ENCODE measurements around the gene HHEX.

HHEX gene

DNA sequence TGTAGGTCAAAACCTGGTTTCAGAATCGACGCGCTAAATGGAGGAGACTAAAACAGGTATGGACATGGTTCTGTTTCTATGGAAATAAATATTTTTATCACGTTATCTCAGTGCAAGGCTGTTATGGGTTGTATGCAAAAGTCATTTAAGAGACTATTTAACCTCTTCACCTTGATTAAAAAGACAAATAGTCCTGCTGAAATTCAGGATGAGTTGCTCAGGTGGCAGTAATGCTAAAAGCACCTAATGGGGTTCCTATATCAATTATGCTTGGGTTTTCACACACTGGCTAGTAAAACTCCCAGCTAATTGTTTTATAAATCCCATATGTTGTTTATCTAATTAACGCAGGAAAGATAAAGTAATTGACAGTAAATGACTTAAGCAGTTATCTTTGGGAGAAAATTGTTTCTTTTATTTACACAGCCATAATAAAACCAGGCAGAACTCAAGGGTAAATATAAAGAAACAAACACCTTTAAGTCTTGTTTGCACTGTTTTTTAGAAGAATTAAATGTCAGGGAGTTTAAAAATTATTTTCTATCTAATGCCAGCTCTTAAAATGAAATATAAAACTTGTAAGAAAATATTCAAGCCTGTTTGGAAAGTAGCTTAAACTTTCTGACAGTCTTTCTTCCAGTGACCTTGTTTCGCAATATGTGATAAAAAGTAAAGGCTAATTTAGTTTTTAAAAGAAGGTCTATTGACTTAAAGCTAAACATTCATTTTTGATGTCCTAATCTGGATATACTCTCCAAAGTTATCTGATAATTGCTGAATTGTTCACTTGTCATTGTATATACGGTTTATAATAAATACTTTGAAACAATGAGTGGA lies 3.2 kb downstream of the HHEX start:
- Histone ChIP-seq H3K27ac (ENCODE audit: insufficient read depth, low read depth, low read length, poor library complexity, severe bottlenecking) (no peak overlapping the region), H3K27me3 (ENCODE audit: control insufficient read depth, insufficient read depth, low read length, poor library complexity, severe bottlenecking) (peaks cover 100% of the 10 kb centered on the region), H3K4me1 (ENCODE audit: control insufficient read depth, insufficient read depth, low read length) (peaks cover 6% of the 10 kb centered on the region), H3K36me3 (ENCODE audit: control insufficient read depth, insufficient read depth, low read length) (no peaks in the 10 kb centered on the region), H3K9me3 (ENCODE audit: control insufficient read depth, low read length) (no peaks in the 10 kb centered on the region), H3K4me3 (ENCODE audit: insufficient read depth, low read depth, low read length) (no peak overlapping the region)
- 20 to 40% methylated on average over 3 to 5 of the region's 7 CpGs for WGBS, 2 experiments

DNA sequence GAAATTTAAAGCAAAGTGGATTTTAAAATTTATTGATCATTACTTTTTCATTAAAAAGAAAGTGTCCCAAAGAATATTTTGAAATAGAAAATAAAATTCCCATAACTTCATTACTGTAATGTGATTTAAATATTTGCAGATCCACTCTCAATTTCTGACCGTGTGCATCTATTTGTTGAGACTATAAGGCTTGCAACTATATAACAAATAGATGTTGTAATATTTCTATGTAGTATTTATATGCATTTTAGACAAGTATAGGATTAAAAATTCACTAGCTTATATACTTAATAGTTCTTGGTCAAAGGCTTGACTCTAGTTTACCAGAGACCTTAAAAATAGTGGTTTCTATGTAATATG lies 3.8 kb downstream of the HHEX start:
- Histone ChIP-seq H3K27me3 (ENCODE audit: control insufficient read depth, insufficient read depth, low read length, poor library complexity, severe bottlenecking) (peaks cover 100% of the 10 kb centered on the region), H3K36me3 (ENCODE audit: control insufficient read depth, insufficient read depth, low read length) (no peaks in the 10 kb centered on the region), H3K27ac (ENCODE audit: insufficient read depth, low read depth, low read length, poor library complexity, severe bottlenecking) (no peak overlapping the region), H3K4me1 (ENCODE audit: control insufficient read depth, insufficient read depth, low read length) (peaks cover 6% of the 10 kb centered on the region), H3K4me3 (ENCODE audit: insufficient read depth, low read depth, low read length) (no peak overlapping the region), H3K9me3 (ENCODE audit: control insufficient read depth, low read length) (no peaks in the 10 kb centered on the region)
- no CpG with 5 or more reads among the region's 1 CpG for WGBS, 2 experiments

DNA sequence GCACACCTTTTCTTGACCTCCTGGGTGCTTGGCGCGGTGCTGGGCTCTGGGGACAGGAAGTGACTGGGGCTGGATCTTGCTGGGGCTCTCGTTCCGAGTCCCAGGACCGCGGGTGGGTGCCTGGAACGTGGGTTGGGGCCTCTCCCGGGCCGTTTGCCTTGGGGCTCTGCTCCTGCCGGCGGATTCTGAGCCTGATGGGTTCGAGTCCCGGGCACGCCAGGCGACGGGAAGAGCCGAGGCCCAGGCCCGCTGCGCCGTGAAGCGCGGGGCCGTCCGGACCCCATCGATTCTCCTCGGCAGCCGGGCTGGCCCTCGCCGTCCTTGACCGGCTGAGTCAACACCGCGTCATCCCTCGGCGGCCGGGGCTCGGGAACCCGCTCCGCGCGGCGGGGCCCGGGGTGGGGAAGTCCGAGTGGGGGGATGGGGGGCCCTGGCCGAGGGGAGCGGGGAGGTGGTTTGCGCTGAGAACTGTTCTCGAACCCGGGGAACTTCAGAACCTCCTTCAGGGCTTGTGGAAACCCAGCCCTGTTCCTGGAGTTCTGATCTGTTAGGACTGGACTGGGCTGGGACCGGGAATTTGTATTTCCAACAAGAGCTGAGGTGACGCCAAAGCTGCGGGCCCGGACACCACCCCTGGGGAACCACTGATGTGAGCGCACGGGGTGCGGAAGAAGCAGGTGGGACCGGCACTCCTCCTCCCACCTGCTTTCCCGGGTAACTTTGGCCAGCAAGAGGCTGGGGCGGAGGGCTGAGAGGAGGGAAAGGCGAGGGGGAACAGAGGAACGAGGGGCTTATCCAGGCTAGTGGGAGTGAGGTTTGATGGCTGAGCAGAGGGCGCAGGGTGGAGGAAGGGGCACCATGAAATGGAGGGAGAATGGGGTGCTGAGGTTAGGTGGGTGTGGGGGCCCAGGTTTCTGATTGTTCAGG lies 6.2 kb downstream of the HHEX start:
- Histone ChIP-seq H3K9me3 (ENCODE audit: control insufficient read depth, low read length) (no peaks in the 10 kb centered on the region), H3K27me3 (ENCODE audit: control insufficient read depth, insufficient read depth, low read length, poor library complexity, severe bottlenecking) (peaks cover 100% of the 10 kb centered on the region), H3K4me1 (ENCODE audit: control insufficient read depth, insufficient read depth, low read length) (peaks cover 4% of the 10 kb centered on the region), H3K4me3 (ENCODE audit: insufficient read depth, low read depth, low read length) (no peak overlapping the region), H3K36me3 (ENCODE audit: control insufficient read depth, insufficient read depth, low read length) (no peaks in the 10 kb centered on the region), H3K27ac (ENCODE audit: insufficient read depth, low read depth, low read length, poor library complexity, severe bottlenecking) (no peak overlapping the region)
- WGBS, 2 experiments, result 6% methylated on average over 61 of the region's 61 CpGs

DNA sequence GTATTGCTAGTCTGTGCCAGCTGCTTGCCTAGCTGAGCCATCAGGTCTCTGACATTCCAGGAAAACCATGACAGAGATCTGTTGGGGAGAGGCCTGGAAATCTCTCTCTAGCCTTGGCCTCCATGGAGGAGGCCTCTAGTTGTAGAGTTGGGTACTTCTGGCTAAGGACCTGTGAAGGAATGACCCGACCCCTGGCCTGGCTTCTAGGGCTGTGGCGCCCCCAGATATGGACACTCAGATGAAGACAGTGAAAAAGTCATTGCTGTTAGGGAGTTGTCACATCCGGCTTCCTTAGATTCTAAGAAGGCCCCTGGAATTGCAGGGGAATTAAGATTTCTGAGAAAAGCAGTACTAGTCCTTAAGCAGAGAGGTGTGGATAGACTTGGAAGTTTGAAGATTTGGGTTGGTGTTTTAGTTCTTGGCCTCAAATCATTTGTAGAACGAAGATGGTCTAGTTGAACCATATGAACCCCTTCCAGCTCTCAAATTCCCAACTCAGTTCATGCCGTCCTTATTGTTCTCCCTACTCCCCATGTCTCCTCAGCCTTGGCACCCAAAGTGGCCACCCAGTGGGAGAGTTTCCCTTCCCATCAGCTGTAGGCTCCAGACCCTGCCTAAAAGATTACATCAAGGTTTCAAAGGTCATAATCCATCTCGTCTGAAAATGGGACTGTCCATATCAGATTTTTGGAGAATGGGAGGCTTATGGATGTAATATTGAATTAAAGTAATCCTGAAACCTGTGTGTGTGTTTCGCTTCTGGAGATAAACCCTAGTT lies 7.0 kb downstream of the HHEX start:
- H3K4me3 ChIP-seq (ENCODE audit: insufficient read depth, low read depth, low read length), result no peak overlapping the region
- 82 to 83% methylated on average over 7 of the region's 7 CpGs for WGBS, 2 experiments
- no peaks in the 10 kb centered on the region for H3K36me3 ChIP-seq (ENCODE audit: control insufficient read depth, insufficient read depth, low read length)
- H3K4me1 ChIP-seq (ENCODE audit: control insufficient read depth, insufficient read depth, low read length), result peaks cover 4% of the 10 kb centered on the region
- peaks cover 100% of the 10 kb centered on the region for H3K27me3 ChIP-seq (ENCODE audit: control insufficient read depth, insufficient read depth, low read length, poor library complexity, severe bottlenecking)
- H3K9me3 ChIP-seq (ENCODE audit: control insufficient read depth, low read length), result no peaks in the 10 kb centered on the region
- H3K27ac ChIP-seq (ENCODE audit: insufficient read depth, low read depth, low read length, poor library complexity, severe bottlenecking), result no peak overlapping the region

DNA sequence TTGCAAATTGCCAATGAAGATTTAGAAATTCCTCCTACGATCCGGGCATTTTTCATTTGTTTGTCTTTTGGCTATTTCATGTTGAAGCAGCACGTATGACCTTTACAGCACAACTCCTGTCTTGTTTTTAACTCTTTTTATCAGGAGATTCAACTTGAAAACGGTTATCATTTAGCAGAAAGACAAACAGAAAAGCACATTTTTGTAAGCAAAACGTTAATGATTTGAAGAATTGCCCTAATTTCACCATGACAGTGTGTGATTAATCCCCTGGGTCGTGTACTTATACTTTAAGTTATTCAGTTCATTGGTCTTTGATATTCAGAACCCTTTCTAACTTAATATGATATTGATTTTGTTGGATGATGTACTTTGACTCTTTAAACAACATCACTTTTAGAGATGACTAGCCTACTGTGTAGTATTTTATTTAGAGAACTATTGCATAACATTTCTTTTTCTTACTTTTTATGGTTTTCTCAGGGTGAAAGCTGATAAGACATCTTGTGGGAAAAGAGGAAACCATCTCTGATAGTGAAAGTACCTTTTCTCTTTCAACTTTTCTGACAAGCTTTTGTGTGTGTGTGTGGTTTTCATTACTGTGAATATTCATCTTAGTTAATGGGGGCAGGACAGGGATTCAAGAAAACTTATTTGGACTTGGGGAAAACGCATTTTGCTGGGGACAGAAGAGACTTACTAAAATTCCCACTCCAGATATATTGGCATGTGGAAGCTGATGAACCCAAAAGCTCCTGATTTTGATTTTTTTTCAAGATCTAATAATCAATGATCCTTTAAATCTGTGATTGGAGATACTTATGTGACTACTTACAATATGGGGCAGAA lies 8.1 kb downstream of the HHEX start:
- Histone ChIP-seq H3K9me3 (ENCODE audit: control insufficient read depth, low read length) (no peaks in the 10 kb centered on the region), H3K36me3 (ENCODE audit: control insufficient read depth, insufficient read depth, low read length) (no peaks in the 10 kb centered on the region), H3K4me3 (ENCODE audit: insufficient read depth, low read depth, low read length) (no peak overlapping the region), H3K27ac (ENCODE audit: insufficient read depth, low read depth, low read length, poor library complexity, severe bottlenecking) (no peak overlapping the region), H3K27me3 (ENCODE audit: control insufficient read depth, insufficient read depth, low read length, poor library complexity, severe bottlenecking) (peaks cover 89% of the 10 kb centered on the region), H3K4me1 (ENCODE audit: control insufficient read depth, insufficient read depth, low read length) (no peaks in the 10 kb centered on the region)
- 76 to 80% methylated on average over 7 of the region's 7 CpGs for WGBS, 2 experiments

DNA sequence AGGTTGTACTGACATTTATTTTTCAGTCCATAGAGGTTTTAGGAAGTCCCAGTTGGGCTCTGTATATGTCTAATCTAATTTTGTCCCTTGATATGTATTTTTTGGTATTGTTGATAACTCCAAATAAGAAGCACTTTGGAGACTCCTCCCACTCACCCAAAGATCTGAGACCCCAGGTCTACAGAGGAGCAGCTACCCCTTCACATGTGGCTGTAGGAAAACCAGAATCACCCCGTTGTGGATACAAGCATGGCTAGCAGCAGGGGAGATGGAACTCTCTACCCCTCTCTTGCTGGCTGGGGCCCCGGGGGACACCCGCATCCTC lies 9.4 kb downstream of the HHEX start:
- H3K27me3 ChIP-seq (ENCODE audit: control insufficient read depth, insufficient read depth, low read length, poor library complexity, severe bottlenecking), result peaks cover 76% of the 10 kb centered on the region
- H3K36me3 ChIP-seq (ENCODE audit: control insufficient read depth, insufficient read depth, low read length), result no peaks in the 10 kb centered on the region
- no peak overlapping the region for H3K27ac ChIP-seq (ENCODE audit: insufficient read depth, low read depth, low read length, poor library complexity, severe bottlenecking)
- 7 to 8% methylated on average over 3 of the region's 3 CpGs for WGBS, 2 experiments
- no peak overlapping the region for H3K4me3 ChIP-seq (ENCODE audit: insufficient read depth, low read depth, low read length)
- H3K4me1 ChIP-seq (ENCODE audit: control insufficient read depth, insufficient read depth, low read length), result no peaks in the 10 kb centered on the region
- no peaks in the 10 kb centered on the region for H3K9me3 ChIP-seq (ENCODE audit: control insufficient read depth, low read length)

DNA sequence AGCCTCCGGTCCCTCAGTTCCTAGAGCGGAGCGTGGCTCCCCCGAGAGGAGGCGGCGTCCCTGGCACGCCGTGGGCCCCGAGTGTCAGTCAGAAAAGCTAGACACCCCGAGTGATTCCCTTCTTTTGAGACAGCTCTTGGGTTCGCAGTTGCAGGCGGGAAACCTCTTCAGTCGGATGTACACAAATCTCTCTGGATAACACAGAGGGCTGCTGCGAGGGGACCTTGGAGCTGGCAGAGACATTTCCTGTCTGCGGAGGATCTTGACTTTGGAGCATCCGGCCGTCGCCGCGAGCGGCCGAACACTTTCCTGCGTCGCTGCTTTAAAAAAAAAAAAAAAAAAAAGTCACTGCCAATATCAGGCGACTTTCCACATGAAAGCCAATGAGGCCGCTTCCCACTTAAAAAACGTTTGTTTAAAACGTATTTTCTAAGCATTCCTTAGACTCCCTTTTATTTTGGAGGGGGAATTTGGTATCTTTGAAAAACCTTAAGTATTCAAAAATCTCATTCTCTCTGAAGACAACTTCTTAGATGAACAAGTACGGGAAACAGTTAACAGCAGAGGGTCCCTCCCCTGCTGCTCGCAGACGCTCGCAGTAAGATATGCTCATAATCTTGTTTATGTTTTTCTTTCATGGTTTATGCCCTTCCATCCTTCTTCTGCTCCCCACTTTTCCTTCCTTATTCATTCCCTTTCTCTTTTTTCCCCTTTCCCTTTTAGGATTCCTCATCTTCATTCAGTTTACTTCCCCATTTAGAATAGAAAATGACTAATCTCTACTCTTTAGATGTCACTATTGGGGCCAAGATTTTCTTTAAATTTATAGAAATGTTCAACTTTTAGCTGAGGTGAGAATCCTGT lies 10.0 kb downstream of the HHEX start:
- WGBS, 2 experiments, result 4% methylated on average over 28 to 32 of the region's 32 CpGs
- peaks cover 70% of the 10 kb centered on the region for H3K27me3 ChIP-seq (ENCODE audit: control insufficient read depth, insufficient read depth, low read length, poor library complexity, severe bottlenecking)
- no peak overlapping the region for H3K4me3 ChIP-seq (ENCODE audit: insufficient read depth, low read depth, low read length)
- no peak overlapping the region for H3K27ac ChIP-seq (ENCODE audit: insufficient read depth, low read depth, low read length, poor library complexity, severe bottlenecking)
- no peaks in the 10 kb centered on the region for H3K36me3 ChIP-seq (ENCODE audit: control insufficient read depth, insufficient read depth, low read length)
- no peaks in the 10 kb centered on the region for H3K4me1 ChIP-seq (ENCODE audit: control insufficient read depth, insufficient read depth, low read length)
- no peaks in the 10 kb centered on the region for H3K9me3 ChIP-seq (ENCODE audit: control insufficient read depth, low read length)

DNA sequence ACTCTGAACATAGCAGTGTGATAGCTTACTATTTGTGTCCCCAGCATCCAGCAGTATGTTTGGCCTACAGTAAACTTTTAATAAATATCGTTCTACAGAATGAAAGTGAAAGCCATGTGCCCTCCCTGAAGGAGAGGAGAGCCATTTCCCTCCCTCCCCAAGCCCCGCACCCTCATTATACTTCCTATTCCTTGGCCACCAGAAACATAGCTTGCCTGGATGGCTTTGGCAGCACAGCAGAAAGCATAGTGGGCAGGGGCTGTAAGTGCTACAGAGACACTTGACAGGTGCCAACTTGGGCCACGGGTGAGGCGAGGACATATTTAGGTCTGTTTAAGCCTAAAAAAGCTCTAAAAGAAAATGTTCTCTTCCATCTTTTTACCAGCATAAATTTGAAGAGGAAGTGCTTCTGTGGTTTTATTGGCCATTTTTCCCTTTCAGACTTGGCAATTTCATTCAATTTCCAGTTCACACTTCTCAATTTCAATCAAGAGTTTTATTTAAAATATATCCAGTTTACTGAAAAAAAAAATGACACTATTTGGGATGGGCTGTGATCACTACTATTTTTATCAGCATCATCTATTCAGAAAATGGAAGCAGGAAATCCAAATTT lies 12.7 kb downstream of the HHEX start:
- H3K9me3 ChIP-seq (ENCODE audit: control insufficient read depth, low read length), result no peaks in the 10 kb centered on the region
- no peaks in the 10 kb centered on the region for H3K36me3 ChIP-seq (ENCODE audit: control insufficient read depth, insufficient read depth, low read length)
- H3K27ac ChIP-seq (ENCODE audit: insufficient read depth, low read depth, low read length, poor library complexity, severe bottlenecking), result no peak overlapping the region
- peaks cover 44% of the 10 kb centered on the region for H3K27me3 ChIP-seq (ENCODE audit: control insufficient read depth, insufficient read depth, low read length, poor library complexity, severe bottlenecking)
- no peaks in the 10 kb centered on the region for H3K4me1 ChIP-seq (ENCODE audit: control insufficient read depth, insufficient read depth, low read length)
- 85 to 92% methylated on average over 4 of the region's 4 CpGs for WGBS, 2 experiments
- H3K4me3 ChIP-seq (ENCODE audit: insufficient read depth, low read depth, low read length), result no peak overlapping the region

Data from ectodermal cell (in vitro differentiated cells).